ENCODE results near the gene EEPD1.
"Not testable (repeated sequence)": the region's sequence is repeated elsewhere in the genome, so short reads cannot be mapped to it uniquely, and the experiment has no call there.

The EEPD1 gene

GRCh38 chr7:36217211-36217960, 64.3 kb downstream of the EEPD1 start:
- DNase-seq: no peak

DNA sequence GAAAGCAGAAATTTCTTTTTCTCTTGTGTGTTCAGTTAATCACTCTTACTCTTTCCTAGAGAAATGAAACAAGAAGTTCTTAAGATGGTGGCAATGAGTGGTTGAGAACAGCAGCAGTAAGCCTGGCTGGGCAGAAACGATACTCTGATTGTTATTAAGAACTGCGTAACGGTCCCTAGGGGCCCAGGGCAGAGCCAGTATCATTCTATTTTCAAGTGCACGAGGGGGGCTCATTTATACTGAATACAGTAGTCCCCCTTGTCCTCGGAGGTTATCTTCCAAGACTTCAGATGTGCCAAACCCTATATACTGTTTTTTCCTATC, 64.9 kb downstream of the EEPD1 start:
- DNase-seq: no peak

GRCh38 chr7:36219429-36219828, 66.4 kb downstream of the EEPD1 start:
- DNase-seq: no peak

GRCh38 chr7:36223851-36224250, 70.8 kb downstream of the EEPD1 start:
- DNase-seq: no peak

DNA sequence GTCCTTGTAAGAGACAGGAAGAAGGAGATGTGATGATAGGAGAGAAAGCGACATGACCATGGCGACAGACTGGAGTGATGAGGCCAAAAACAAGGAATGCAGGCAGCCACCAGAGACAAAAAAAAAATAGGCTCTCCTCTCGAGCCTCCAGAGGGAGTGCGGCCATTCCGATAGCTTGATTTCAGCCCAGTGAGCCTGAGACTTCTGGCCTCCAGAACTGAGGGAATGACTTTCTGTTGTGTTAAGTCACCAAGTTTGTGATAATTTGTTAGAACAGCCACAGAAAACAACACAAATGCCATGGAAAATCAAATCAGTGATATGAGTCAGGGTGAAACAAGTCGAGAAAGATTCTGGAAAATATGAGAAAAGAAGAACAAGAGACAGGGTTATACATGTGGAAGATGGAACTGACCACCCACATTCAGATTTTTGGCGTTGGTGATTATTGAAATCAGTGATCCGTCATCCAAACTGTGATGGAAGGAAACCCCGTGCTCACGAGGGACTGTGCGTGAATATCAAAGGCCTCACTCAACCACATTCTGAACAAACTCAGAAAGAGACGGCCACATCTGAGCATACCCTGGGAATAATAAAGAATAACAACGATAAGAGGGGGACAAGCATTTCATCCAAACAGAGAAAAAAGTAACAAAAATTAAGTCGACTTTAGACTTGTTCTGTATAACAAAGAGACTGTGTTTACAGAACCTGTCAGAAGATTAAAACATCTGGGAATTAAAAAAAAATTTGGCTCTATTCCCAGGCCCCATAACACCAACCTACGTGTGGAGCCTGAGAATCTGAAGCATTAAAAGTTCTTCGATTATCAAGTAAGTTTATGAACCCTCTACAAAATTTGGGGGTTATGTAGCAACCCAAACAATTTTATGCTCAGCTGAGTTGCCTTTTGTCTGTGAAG, 72.1 kb downstream of the EEPD1 start:
- no peak for DNase-seq

DNA sequence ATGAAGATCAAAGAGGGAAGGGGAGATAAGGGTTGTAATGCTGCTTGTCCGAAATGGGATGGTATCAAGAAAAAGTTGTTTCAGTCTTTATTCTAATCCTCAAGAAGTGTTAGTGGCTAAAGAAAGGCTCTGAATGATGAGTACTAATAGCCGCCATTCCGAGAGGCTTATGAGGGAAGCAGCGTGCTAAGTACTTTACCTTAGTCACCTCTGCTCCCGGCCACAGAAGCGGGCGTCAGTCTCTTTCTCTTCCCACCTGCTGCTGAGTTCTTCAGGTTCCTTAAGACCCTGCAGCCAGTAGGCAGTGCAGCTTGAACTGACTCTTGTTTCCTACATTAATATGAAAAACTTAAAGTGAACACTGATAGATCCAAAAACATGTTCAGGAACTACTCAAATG, 73.1 kb downstream of the EEPD1 start:
- no peak for DNase-seq

- DNase-seq: no peak
Observed at GRCh38 chr7:36227223-36227622, 74.2 kb downstream of the EEPD1 start.

DNA sequence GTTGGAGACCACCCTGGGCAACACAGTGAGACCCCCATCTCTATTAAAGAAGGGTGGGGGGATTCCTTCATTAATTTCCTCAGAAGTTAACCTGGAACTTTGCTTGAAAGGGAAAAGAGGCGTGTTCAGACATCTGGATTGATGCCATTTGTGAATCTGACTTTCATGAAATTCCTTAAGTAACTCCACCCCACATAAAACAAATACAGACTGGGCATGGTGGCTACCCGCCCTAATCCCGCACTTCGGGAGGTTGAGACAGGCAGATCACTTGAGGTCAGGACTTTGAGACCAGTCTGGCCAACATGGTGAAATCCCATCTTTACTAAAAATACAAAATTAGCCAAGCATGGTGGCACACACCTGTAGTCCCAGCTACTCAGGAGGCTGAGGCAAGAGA, 75.0 kb downstream of the EEPD1 start:
- DNase-seq: no peak

- no peak for DNase-seq
Observed at GRCh38 chr7:36231406-36231805, 78.4 kb downstream of the EEPD1 start.

DNA sequence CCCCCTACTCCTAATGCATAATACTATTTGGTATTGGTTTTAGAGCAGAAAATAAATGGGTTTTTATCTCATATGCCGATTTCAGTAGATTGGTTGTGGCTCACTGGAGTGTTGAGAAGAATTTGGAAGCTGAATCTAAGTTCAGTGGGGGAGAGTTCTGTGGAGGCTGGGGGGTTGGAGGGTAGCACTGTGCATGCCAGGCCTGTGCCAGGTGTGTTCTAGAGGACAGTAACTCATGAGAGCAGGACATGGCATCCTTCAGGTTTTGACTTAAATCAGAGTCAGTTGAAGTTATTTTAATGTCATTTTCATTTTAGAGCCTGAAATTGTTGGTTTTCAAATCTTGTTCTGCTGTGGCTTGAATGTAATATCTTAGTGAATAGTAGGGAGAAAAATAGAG, 79.5 kb downstream of the EEPD1 start:
- no peak for DNase-seq

DNA sequence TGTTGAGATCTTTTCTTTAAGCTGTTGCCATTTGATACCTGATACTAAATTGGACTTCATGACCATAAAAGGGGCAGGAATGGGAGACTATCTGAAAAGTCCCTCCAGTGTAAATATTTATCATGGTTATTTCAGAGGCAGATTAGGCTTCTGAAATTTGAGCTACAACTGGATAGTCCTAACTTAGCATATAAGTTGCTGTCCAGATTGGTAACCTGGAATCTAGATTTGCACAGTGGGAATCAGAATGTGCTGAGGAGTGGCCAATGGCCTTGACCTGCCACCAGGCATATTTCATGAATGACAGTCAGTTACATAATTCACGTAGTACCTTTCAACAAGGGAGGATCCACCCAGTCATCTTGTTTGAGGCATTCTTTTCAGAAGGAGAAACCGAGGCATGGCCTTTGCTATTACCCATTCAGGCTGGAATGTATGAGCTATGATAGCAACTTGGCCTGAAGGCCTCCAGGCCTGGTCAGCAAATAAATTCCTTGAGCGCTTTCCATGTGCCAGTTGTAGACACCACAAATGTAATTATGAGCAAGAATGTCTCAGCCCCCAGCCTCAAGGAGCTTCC, 80.0 kb downstream of the EEPD1 start:
- no peak for DNase-seq

DNA sequence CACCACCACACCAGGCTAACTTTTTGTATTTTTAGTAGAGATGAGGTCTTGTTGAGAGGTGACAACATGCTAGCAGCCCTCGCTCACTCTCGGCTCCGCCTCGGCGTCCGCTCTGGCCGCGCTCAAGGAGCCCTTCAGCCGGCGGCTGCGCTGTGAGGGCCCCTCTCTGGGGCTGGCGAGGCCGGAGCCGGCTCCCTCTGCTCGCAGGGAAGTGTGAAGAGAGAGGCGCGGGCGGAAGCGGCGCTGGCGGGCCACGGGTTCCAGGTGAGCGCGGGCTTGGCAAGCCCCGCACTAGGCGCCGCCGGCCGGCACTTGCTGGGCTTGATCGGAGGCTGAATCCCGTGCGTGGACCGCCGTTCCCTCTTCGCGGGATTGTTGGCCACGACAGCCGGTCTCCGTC, 83.0 kb downstream of the EEPD1 start:
- no peak for DNase-seq

- no peak for DNase-seq
Observed at GRCh38 chr7:36238138-36238537, 85.1 kb downstream of the EEPD1 start.

DNA sequence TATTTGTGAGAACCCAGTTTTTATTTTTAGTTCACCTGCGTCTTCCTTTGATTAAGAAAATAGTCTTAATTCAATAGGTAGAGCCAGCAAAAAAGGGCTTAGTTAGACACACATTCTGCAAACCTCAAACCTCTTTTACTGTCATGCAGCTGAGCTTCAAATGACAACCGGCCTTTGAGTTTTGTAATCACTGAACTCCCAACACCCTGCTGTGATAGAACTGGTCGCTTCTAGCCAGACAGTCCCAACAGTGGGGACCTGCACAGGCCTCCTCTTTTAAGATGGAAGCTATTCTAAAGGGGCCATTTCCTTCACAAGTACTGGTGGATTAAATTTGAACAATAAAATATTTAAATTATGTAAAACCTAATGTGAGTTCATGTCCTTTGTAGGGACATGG, 90.3 kb downstream of the EEPD1 start:
- DNase-seq: not testable (repeated sequence)

DNA sequence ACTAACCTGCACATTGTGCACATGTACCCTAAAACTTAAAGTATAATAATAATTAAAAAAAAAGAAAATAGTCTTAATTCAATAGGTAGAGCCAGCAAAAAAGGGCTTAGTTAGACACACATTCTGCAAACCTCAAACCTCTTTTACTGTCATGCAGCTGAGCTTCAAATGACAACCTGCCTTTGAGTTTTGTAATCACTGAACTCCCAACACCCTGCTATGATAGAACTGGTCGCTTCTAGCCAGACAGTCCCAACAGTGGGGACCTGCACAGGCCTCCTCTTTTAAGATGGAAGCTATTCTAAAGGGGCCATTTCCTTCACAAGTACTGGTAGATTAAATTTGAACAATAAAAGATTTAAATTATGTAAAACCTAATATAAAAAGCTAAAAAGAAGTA, 90.9 kb downstream of the EEPD1 start:
- not testable (repeated sequence) for DNase-seq

DNA sequence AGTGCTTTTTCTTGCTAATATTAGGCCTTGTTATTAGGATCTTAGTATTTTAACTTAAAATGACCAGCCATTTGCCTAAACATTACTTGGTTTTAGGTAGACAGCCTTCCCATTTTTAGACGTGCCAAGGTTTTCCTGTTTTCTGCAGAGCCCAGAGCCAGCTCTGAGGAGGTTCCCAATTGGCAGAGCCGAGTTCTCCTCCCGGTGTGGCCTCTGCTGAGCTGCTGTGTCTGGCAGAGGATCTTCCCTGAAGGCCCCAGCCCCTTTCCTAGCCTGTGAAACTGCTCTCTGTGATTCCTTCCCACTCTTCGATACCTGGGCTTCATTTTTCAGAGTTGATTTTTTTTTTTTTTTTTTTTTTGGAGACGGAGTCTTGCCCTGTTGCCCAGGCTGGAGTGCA, 91.4 kb downstream of the EEPD1 start:
- DNase-seq: no peak

DNA sequence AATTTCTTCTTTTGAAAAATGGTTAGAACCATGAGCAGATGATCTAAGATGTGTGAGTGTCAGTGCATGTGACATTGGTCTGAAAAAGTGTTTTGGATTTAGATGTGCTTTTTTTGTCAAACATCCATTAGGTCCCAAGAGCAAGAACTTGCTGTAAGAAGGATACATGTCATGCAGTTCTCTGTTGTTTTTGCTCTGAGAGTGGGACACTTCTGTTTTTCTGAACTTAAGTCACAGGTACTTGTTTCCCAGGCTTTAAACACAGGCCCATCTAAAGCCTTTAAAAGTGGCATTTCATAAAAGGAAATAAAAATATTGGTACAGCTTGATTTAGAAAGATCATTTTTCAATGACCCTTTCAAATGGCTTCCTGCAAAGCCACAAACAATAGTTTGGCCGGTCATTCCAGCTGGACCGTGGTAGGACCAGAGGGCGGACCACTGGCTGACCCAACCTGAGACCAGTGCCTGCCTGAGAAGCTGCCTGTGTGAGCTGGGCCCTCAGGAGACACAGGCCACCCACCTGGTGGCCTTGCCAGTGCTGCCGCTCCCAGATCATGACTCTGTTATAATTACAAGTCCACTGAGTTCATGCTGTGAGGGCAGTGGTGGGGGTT, 92.7 kb downstream of the EEPD1 start:
- no peak for DNase-seq

GRCh38 chr7:36249091-36249490, 96.0 kb downstream of the EEPD1 start:
- DNase-seq: no peak

GRCh38 chr7:36253699-36254098, 100.6 kb downstream of the EEPD1 start:
- no peak for DNase-seq

GRCh38 chr7:36258510-36259259, 105.6 kb downstream of the EEPD1 start:
- not testable (repeated sequence) for DNase-seq

DNA sequence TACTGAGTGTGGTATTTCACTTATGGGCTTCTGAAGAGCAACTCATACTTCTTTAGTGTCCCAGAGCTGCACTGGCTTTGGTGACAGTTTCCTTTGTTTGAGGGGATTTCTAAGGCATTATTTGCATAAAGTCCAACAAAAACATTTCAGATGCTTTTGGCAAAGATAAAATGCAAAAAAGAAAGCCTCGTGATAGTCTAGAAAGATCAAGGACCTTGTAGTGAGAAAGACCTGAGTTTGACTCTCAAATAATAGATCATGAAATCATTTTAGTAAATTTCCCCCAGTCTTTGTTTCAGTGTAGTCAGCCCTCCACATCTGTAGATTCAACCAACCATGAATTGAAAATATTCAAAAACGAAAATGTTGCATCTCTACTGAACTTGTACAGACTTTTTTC, 107.4 kb downstream of the EEPD1 start:
- DNase-seq: no peak

DNA sequence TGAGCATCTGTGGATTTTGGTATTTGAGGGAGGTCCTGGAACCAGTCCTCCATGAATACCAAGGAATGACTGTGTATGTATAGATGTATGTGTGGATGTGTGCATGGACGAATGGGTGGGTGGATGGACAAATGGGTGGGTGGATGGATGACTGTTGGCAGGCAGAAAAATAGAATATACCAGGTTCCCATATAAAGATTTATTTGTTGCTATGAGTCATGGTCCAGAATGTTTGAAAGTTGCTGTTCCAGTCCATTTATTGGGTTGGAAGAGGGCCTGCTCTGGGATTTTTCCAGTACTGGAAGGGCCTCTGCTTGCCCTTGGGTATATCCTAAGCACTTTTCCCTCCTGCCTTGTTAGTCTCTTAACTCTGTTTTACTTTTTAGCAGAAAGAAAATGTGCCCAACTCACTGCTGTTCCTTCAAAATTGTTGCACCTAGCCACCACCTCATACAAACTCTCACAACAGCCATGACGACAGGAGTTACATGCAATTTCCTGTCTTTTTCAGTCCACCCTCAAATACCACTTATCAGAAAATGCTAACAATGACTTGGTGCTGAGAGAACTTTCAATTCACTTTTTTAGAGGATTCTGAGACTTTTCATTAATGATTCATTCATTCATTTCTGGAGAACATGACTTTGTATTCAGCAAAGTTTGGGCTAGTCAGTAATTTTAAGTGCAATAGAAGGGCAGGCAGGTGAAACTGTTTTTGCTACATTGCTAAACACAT, 108.1 kb downstream of the EEPD1 start:
- no peak for DNase-seq

Data from effector CD4-positive, alpha-beta T cell (primary cell).